AG08396 (cell line): ENCODE data around the gene TMIGD2.
A peak's percentile ranks its signal among the peaks of the same experiment; 100 is the strongest.
"Not testable (repeated sequence)": the region's sequence is repeated elsewhere in the genome, so short reads cannot be mapped to it uniquely, and the experiment has no call there.

ENCODE experiments used
- DNase-seq: peaks from one replicate; pipeline ENCODE4 v3.0.0; 2012; ENCODE audit warnings: low spot score, mixed read lengths

The TMIGD2 gene

DNA sequence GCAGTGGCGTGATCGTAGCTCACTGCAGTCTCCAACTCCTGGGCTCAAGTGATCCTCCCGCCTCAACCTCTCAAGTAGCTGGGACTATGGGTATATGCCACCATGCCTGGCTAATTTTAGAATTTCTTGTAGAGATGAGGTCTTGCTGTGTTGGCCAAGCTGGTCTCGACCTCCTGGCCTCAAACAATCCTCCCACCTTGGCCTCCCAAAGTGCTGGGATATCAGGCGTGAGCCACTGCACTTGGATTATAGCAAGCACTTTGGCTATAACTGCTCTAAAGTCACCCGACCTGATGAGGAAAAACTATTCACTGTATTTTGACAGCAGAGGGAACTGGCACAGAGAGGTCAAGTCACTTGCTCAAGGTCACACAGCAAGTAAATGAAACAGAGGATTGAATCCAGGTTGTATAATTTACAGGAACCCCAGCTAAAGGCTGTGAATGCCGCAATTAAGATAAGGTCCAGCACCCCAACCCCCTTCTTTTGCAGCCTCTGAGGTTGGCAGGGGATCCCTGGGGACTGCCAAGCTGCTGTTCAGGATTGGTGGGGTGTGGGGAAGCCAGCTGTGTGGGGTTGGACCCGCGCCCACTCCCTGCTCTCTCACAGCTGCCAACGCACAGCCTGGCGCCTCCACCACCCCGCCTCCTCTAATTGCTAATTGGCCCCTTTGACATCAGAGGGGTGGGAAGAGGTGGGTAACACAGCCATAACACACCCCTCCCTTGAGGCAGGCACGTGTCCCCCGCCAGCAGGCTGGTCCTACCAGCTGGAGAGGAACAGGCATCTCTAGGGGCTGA is 6.0 kb downstream of the TMIGD2 start:
- no peak for DNase-seq

GRCh38 chr19:4294389-4294788 is 7.8 kb downstream of the TMIGD2 start:
- DNase-seq, result no peak

GRCh38 chr19:4292515-4292914 is 9.7 kb downstream of the TMIGD2 start:
- no peak for DNase-seq

DNA sequence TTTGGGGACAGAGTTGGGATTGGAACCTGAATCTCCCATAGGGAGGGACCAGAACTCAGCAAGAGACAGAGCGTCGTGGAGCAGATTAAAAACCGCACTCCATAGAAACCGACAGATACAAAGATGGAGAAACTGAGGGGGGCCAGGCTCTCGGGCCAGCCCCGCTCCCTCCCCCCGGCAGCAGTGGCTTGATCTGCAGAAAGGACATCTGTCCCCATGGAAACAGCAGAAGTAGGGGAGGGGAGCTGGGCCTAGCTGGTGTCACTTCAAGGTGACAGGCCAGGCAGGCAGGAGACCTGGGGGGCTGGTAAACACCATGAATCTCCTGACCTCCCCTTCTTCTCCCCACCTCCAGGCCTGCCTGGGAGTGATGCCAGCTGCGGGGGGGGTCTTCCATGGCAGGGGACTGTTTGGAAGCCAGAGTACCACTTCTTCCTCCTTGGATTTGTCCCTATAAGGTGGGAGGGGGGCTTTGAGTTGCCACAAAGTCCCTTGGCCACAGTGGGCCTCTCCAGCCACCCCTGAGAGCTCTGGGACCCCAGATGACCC is 10.9 kb downstream of the TMIGD2 start:
- no peak for DNase-seq

- no peak for DNase-seq
These were observed 14.0 kb downstream of the TMIGD2 start for GRCh38 chr19:4288091-4288777.

DNA sequence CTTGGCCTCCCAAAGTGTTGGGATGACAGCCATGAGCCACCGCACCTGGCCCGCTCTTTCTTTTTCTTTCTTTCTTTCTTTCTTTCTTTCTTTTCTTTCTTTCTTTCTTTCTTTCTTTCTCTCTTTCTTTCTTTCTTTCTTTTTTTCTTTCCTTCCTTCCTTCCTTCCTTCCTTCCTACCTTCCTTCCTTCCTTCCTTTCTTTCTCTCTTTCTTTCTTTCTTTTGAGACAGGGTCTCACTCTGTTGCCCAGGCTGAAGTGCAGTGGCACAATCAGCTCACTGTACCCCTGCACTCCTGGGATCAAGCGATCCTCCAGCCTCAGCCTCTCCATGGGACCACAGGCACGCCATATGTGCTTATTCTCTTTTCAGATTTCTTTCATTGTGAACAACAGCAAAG is 16.0 kb downstream of the TMIGD2 start:
- DNase-seq, result not testable (repeated sequence)

DNA sequence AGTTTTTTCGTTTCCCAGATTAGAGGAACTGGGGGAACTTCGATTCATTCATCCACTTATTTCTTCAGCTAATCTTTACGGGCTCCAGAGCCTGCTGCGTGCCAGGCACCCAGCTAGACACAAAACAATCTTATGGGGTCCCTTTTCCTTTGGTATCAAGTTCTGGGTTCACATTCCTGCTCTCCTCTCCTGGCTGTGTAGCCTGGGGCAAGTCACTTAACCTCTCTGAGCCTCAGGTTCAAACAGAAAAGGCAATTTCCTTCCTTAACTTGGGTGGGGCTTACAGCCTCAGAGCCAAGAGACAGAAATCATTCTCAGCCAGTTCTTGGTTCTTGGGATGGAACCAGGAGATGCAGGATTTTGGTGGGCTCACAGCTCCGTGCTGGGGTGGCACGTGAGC is 17.2 kb downstream of the TMIGD2 start:
- DNase-seq, result no peak

DNA sequence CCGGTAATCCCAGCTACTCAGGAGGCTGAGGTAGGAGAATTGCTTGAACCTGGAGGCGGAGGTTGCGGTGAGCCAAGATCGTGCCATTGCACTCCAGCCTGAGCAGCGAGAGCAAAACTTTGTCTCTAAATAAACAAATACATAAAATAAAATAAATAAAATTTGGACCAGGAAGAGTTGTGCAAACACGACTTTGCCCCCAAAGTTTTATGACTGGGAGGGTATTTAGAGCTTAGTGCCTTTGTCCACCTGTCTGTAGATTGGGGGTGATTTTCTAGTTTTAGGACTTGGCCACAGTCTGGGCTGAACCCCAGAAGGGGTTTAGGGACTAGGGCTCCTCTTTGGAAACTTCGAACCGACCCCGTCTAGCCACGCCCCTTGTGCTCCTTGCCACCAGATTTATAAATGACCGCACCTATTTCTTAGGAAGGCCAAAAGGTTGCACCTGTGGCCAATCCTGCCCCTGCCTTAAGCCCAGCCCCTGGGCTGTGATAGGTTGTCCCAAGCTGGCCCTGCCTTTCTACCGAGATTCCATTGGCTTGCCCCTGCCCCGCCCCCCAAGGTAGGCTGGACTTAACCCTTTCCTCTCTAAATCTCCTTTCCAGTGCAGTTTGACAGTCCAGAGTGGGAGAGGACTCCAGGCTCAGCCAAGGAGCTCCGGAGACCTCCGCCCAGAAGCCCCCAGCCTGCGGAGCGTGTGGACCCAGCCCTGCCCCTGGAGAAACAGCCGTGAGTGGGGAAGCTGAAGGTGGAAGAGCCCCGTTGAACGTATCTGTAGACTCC is 17.8 kb downstream of the TMIGD2 start:
- peak; percentile 66 for DNase-seq

GRCh38 chr19:4279530-4280422 is 22.4 kb downstream of the TMIGD2 start:
- DNase-seq, result no peak

DNA sequence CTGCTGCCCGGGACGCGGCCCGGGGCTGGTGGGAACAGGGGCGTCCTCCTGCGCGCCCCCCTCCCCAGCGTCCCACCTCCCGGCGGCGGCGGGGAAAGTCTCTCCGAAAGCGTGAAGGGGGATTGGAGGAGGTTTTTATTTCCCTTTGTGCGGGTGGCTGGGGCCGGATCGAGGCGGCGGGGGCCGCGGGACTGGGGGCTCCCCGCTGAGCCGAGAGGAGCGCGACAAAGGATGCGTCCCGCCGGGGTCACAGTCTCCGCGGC is 23.0 kb downstream of the TMIGD2 start:
- DNase-seq, result no peak

DNA sequence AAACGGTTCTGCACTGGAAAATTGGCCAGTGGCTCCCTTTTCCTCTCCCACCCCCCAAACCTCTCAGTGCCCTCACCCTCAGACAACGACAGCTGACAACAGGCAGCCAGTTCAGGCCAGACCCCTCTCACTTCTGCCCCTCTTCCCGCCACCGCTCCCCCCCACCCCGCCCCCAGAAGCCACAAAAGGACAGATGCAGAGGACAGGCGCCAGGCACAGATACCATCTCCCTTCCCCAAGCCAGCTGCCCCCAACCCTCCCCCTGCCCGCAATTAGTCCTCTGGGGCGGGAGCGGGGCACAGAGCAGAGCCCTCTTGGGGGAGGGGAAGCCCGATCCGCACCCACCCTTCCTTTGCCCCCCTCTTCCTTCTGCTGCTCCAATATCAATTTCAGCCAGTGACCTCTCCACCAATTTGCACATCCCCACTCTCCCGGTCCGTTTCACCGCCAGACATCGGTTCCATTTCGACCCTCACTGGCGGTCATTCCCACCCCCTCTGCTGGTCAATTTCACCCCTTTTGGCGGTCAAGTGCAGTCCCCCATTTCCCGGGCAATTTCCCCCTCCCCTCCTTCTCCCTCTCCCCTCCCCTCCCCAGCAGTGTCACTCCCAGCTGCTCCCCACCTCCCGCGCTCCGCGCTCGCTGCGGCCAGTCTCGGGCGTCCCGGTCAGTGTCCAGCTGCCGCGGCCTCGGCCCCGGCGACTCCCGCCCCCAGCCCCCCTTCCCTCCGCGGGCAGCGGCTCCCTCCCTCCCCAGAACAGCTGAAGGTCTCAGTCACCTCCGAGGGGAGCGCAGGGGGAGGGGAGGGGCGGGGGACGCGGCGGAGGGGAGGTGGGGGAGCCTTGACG is 23.5 kb downstream of the TMIGD2 start, which contains the start of gene SHD:
TSS of gene SHD (plus strand) at position 848 of the 848 bp plus-strand sequence. CDS start 798 bp downstream, outside the sequence.
- no peak for DNase-seq

GRCh38 chr19:4278010-4278409 is 24.2 kb downstream of the TMIGD2 start:
- DNase-seq, result no peak

- DNase-seq, result no peak
These were observed 24.9 kb downstream of the TMIGD2 start for GRCh38 chr19:4277191-4277696.

- DNase-seq, result not testable (repeated sequence)
These were observed 27.9 kb downstream of the TMIGD2 start for GRCh38 chr19:4274321-4274686.

DNA sequence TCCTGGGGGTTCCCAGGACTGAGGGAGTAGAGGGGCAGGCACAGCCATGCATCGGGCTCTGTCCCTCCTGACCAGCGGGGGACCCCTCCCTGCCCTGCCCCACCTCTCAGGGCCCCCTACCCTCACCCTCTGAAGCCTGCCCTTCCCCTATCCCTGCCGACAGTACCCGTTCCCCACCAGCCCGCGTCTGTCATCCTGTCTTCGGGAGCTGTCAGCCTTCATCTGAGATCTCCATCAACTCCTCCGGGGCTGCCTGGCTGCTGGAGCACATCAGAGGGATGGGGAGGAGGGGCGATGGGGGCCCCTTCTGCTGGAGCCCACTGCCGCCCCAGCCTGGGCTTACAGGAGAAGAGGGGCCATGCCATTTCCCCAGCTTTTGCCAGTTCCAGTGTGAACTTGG is 29.3 kb downstream of the TMIGD2 start:
- DNase-seq, result no peak

DNA sequence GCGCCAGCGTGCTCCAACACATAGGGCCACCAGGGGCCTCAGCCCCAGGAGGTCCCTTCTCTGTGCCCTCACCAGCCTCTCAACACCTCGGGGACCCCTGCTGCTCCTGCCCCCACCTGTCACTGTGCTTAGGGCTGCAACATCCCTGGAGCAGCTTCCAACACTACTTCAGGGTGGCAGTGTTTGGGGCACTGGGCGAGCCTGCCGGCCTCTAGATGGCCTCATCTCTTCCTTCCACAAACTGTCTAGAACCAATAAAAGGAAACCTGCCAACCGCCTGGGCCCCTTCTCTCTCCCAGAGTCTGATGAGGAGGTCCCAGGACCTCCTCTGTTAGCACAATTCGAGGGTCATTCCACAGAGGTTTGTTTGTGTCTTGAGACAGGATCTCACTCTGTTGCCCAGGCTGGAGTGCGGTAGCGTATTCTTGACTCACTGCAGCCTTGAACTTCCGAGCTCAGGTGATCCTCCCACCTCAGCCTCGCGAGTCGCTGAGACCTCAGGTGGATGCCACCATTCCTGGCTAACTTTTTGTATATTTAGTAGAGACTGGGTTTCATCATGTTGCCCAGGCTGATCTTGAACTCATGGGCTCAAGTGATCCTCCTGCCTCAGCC is 33.3 kb downstream of the TMIGD2 start:
- DNase-seq, result no peak

DNA sequence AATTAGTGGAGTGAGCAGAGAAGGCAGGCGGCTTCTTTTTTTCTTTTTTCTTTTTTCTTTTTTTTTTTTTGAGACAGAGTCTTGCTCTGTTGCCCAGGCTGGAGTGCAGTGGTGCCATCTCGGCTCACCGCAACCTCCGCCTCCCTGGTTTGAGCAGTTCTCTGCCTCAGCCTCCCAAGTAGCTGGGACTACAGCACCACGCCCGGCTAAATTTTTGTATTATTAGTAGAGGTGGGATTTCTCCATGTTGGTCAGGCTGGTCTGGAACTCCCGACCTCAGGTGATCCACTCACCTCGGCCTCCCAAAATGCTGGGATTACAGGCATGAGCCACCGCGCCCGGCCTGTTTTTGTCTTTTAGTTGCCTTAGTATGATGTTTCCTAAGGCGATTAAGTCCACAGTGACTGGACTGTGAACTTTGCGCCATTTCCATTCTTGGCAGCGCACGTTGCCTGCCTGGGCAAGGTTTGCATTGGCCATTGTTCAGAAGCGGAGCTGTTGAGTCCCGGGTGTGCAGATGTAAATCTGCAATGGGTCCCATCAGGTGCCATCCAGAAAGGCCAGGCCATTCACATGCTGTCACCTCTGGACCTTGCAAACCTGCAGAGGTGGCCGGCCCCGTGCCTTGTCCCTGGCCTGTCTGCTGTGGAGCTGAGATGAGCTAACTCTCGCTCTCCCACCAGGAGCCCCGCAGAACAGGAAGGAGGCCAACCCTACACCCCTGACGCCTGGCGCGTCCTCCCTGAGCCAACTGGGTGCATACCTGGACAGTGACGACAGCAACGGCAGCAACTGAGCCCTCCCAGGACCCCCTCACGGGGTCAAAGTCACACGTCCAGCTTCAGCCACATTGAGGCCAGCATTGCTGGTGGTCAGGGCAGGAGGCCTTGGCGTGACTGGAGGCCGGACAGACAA is 34.0 kb downstream of the TMIGD2 start:
- DNase-seq, result no peak

DNA sequence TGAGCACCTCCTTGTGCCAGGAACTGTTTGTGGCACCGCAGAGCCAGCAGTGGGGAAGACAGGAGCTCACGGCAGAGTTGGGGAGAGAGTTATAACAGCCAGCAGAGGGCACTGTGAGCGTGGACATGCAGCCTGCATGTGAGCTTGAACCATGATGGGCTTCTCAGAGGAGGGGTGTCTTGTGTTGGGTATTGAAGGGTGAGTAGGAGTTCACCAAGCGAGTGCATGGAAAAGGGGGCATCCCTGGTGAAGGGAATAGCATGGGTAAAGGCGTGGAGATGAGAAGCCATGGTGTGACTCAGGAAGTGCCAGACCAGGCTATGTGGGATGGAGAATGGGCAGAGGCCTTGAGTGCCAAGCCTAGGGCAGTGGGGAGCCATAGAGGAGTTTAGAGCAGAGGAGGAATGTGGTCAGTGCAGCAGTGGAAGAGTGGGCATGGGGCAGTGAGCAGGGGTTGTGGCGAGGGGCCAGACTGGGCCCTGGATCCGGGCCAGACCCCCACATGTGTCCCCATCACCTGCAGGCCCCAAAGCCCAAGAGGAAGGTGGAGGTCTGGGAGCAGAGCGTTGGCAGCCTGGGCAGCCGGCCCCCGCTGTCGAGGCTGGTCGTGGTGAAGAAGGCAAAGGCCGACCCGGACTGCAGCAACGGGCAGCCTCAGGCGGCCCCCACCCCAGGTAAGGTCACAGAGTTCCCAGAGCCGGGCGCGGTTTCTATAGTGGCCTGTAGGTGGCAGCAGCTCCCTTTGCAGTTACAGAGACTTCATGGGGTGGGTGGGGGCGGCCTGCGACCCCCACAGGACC is 34.9 kb downstream of the TMIGD2 start:
- peak; percentile 73 for DNase-seq
